SJSA1 (cell line): ENCODE results near the gene SYMPK. TPM values are rescaled to one million over a fixed set of nuclear protein-coding genes. Genes with fewer than 3 reads are reported as not detected.

Source experiments
- DNase-seq, 2 experiments: peaks; one replicate each; pipeline ENCODE4 v3.0.0-alpha.2; 2015 to 2020; ENCODE audit warnings: low spot score in 2 of 2, low read depth in 1 of 2
- H3K27ac ChIP-seq: fragments of 250-450 bp; sonication (Bioruptor Pico); 2 replicates; pipeline ENCODE4 v1.5.1; 2020; ENCODE audit warnings: mild to moderate bottlenecking, moderate library complexity
- H3K27me3 ChIP-seq: fragments of 250-450 bp; sonication (Bioruptor Pico); replicated peaks from 2 replicates; pipeline ENCODE4 v1.5.1; 2020; ENCODE audit warnings: mild to moderate bottlenecking, moderate library complexity
- H3K36me3 ChIP-seq: fragments of 250-450 bp; sonication (Bioruptor Pico); 2 replicates; pipeline ENCODE4 v1.5.1; 2020; ENCODE audit warnings: mild to moderate bottlenecking
- H3K4me1 ChIP-seq: fragments of 250-450 bp; sonication (Bioruptor Pico); replicated peaks from 2 replicates; pipeline ENCODE4 v1.6.1; 2021; ENCODE audit warnings: mild to moderate bottlenecking
- H3K4me3 ChIP-seq: fragments of 250-450 bp; sonication (Bioruptor Pico); 2 replicates; pipeline ENCODE4 v1.5.1; 2020; ENCODE audit warnings: mild to moderate bottlenecking
- H3K9me3 ChIP-seq: fragments of 250-450 bp; sonication (Bioruptor Pico); replicated peaks from 2 replicates; pipeline ENCODE4 v1.5.1; 2020; ENCODE audit warnings: mild to moderate bottlenecking
- total RNA-seq: library from RNA; depleted of rRNA; stranded (reverse); fragments of >200 nt; shearing (Covaris generic); gene quantifications from 2 replicates; pipeline ENCODE4 v1.2.3, GENCODE V29; 2014

SYMPK gene
- total RNA-seq, 1 experiment from 2014 or later = 32.4 TPM

- H3K4me1 ChIP-seq = 0 out of 2 replicates have a peak, but pooled peaks cover 3% of the 10 kb centered on the region
- no peak overlapping the region for H3K4me3 ChIP-seq
- no peaks in the 10 kb centered on the region for H3K9me3 ChIP-seq
- no peaks in the 10 kb centered on the region for H3K27me3 ChIP-seq
- H3K36me3 ChIP-seq = peaks cover 58% of the 10 kb centered on the region
- no peak overlapping the region for H3K27ac ChIP-seq
- no peak for DNase-seq
Observed at GRCh38 chr19:45820413-45821102, 42.4 kb downstream of the SYMPK start.

- Histone ChIP-seq H3K27ac (no peak overlapping the region), H3K4me3 (no peak overlapping the region), H3K36me3 (peaks cover 51% of the 10 kb centered on the region), H3K27me3 (no peaks in the 10 kb centered on the region), H3K4me1 (0 out of 2 replicates have a peak, but pooled peaks cover 3% of the 10 kb centered on the region), H3K9me3 (no peaks in the 10 kb centered on the region)
- no peak for DNase-seq
Observed at GRCh38 chr19:45819769-45820168, 43.2 kb downstream of the SYMPK start.

- no peaks in the 10 kb centered on the region for H3K9me3 ChIP-seq
- no peak for DNase-seq
- H3K36me3 ChIP-seq = peaks cover 37% of the 10 kb centered on the region
- H3K27ac ChIP-seq = no peak overlapping the region
- 0 out of 2 replicates have a peak, but pooled peaks cover 3% of the 10 kb centered on the region for H3K4me1 ChIP-seq
- H3K4me3 ChIP-seq = no peak overlapping the region
- no peaks in the 10 kb centered on the region for H3K27me3 ChIP-seq
Observed at GRCh38 chr19:45817725-45818301, 45.1 kb downstream of the SYMPK start.

- Histone ChIP-seq H3K27me3 (no peaks in the 10 kb centered on the region), H3K9me3 (no peaks in the 10 kb centered on the region), H3K4me1 (0 out of 2 replicates have a peak, but pooled peaks cover 3% of the 10 kb centered on the region), H3K27ac (no peak overlapping the region), H3K4me3 (no peak overlapping the region), H3K36me3 (peaks cover 30% of the 10 kb centered on the region)
- DNase-seq = peak; percentile 94 to 97
Observed at GRCh38 chr19:45817010-45817724, 45.8 kb downstream of the SYMPK start.

GRCh38 chr19:45816236-45817009, 46.5 kb downstream of the SYMPK start:
- DNase-seq = no peak
- Histone ChIP-seq H3K27me3 (no peaks in the 10 kb centered on the region), H3K4me3 (no peak overlapping the region), H3K27ac (no peak overlapping the region), H3K4me1 (0 out of 2 replicates have a peak, but pooled peaks cover 3% of the 10 kb centered on the region), H3K36me3 (peaks cover 27% of the 10 kb centered on the region), H3K9me3 (no peaks in the 10 kb centered on the region)

- Histone ChIP-seq H3K27ac (no peak overlapping the region), H3K27me3 (no peaks in the 10 kb centered on the region), H3K4me3 (no peak overlapping the region), H3K4me1 (peaks cover 3% of the 10 kb centered on the region), H3K36me3 (peaks cover 24% of the 10 kb centered on the region), H3K9me3 (no peaks in the 10 kb centered on the region)
- DNase-seq = no peak
Observed at GRCh38 chr19:45815481-45816216, 47.3 kb downstream of the SYMPK start.

- no peak within 1 kb of the TSS for H3K4me3 ChIP-seq
- H3K36me3 ChIP-seq = peaks cover 19% of the 10 kb centered on the region
- H3K9me3 ChIP-seq = no peaks in the 10 kb centered on the region
- DNase-seq = no peak
- H3K27me3 ChIP-seq = no peaks in the 10 kb centered on the region
- peaks cover 9% of the 10 kb centered on the region for H3K4me1 ChIP-seq
- H3K27ac ChIP-seq = no peak within 1 kb of the TSS
Observed at GRCh38 chr19:45814851-45815480, 48.0 kb downstream of the SYMPK start, which contains the start of gene RSPH6A. RSPH6A (minus strand) TSS chr19:45815308; CDS start chr19:45815176, 132 bp downstream.

- Histone ChIP-seq H3K4me1 (peaks cover 15% of the 10 kb centered on the region), H3K27me3 (no peaks in the 10 kb centered on the region), H3K27ac (no peak overlapping the region), H3K9me3 (no peaks in the 10 kb centered on the region), H3K4me3 (no peak overlapping the region), H3K36me3 (peaks cover 15% of the 10 kb centered on the region)
- DNase-seq = no peak
Observed at GRCh38 chr19:45814166-45814780, 48.7 kb downstream of the SYMPK start.

- Histone ChIP-seq H3K27ac (no peak overlapping the region), H3K4me3 (no peak overlapping the region), H3K36me3 (peaks cover 9% of the 10 kb centered on the region; the same call in 1 of the 2 replicates), H3K9me3 (no peaks in the 10 kb centered on the region), H3K27me3 (no peaks in the 10 kb centered on the region), H3K4me1 (peaks cover 15% of the 10 kb centered on the region)
- DNase-seq = no peak
Observed at GRCh38 chr19:45812297-45812696, 50.6 kb downstream of the SYMPK start.

GRCh38 chr19:45809643-45810159, 53.2 kb downstream of the SYMPK start:
- peaks cover 12% of the 10 kb centered on the region for H3K4me1 ChIP-seq
- H3K27me3 ChIP-seq = no peaks in the 10 kb centered on the region
- no peaks in the 10 kb centered on the region for H3K9me3 ChIP-seq
- DNase-seq = peak; percentile 68
- peaks cover 3% of the 10 kb centered on the region; the same call in 1 of the 2 replicates for H3K36me3 ChIP-seq
- H3K27ac ChIP-seq = peak overlapping the region; percentile 33
- H3K4me3 ChIP-seq = no peak overlapping the region

GRCh38 chr19:45805719-45806118, 57.2 kb downstream of the SYMPK start:
- H3K4me3 ChIP-seq = no peak overlapping the region
- no peaks in the 10 kb centered on the region for H3K27me3 ChIP-seq
- no peak overlapping the region for H3K27ac ChIP-seq
- H3K36me3 ChIP-seq = no peaks in the 10 kb centered on the region
- H3K4me1 ChIP-seq = peaks cover 12% of the 10 kb centered on the region
- no peaks in the 10 kb centered on the region for H3K9me3 ChIP-seq
- DNase-seq = no peak

- DNase-seq = no peak
- Histone ChIP-seq H3K9me3 (no peaks in the 10 kb centered on the region), H3K36me3 (no peaks in the 10 kb centered on the region), H3K4me1 (peaks cover 12% of the 10 kb centered on the region), H3K4me3 (no peak overlapping the region), H3K27me3 (no peaks in the 10 kb centered on the region), H3K27ac (no peak overlapping the region)
Observed at GRCh38 chr19:45804959-45805230, 58.1 kb downstream of the SYMPK start.
